Stimulated activated CD8-positive, alpha-beta memory T cell treated with anti-CD3 and anti-CD28 coated beads, Interleukin-15, amount 100 ng/mL, for 48 hours (primary cell): ENCODE data around the gene SLC17A8.
A peak's percentile ranks its signal among the peaks of the same experiment; 100 is the strongest.

ENCODE experiments used
- DNase-seq, 2 donors: peaks; one replicate each; pipeline ENCODE4 v3.0.0-alpha.2; 2020; ENCODE audit warnings: low read depth in 2 of 2

SLC17A8 gene

DNA sequence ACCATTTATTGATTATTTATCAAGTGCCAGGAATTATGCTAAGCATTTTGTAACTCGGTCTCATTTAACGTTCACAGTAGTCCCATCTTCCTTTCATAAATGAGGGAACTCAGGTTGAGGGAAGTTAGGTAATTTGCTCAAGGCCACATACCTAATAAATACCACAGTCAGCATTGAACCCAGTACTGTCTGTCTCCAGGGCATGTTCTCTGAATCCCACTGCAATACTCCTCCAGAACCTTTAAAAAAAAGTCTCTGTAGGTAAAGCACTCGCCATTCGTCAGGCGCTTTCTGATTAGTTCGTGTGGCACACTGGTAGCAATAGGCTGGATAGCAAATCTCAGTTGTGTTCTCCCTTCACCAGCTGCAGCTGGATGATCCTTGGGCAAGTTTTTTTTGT, 14.3 kb downstream of the SLC17A8 start:
- DNase-seq: no peak

DNA sequence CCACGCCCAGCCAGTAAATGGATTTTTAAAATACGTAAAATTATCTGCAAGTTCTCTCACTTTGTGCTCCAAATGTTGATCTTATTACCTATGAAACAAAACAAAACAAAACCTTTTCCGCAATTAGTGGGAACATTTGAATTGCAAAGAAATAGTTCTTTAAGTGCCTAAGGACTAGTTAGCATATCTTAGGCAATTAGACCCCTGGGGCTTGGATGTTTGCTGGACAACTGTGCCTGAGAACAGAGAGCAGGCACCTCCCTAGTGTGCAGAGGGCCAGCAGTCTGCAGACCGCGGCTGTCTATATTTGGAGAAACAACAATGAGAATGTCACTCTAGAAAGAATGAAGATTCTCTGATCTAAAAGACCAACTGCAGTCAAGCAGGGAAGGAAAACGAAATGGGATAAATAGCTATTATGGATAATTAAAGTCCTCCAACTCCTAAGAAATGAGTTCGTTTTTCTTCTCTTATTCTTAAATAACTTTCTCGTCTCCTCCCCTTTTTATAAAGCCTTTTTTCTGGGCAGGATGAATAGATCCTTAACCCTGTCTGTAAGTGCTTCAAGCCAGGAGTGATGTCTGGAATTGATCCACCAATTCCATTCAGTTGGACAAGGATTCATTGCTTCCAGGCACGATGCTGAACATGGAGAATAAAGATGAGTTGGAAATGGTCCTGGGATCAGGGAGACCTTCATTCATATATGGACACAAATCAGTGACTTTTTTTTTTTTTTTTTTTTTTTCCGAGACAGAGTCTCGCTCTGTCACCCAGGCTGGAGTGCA, 16.2 kb downstream of the SLC17A8 start:
- no peak for DNase-seq

DNA sequence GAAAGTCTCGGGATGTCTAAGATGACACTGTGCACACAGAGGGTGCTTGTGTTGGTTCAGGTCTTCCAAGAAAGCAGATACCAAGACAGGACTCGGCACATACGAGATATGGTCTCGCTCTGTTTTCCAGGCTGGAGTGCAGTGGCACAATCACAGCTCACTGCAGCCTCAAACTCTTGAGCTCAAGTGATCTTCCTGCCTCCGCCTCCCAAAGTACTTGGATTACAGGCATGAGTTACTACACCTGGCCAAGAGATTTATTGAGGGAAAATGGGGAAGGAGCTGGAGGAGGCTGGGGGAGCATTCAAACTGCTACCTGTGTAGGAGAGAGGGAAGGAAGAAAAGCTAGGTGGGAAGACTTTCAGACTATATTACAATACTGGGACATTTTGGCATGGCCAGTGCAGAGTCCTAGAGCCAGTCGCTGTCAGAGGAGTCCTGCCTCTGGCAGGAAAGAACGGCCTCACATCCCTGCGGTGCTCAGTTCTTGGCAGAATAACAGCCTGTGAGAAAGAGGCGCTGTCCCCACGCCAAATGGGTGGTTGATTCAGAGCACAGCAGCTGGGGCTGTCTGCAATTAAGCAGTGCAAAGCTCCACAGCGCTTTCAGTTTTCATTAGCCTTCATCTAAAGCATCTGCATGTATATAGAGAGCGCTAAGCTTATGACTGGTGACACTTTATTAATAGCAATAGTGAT, 18.3 kb downstream of the SLC17A8 start:
- DNase-seq: no peak

DNA sequence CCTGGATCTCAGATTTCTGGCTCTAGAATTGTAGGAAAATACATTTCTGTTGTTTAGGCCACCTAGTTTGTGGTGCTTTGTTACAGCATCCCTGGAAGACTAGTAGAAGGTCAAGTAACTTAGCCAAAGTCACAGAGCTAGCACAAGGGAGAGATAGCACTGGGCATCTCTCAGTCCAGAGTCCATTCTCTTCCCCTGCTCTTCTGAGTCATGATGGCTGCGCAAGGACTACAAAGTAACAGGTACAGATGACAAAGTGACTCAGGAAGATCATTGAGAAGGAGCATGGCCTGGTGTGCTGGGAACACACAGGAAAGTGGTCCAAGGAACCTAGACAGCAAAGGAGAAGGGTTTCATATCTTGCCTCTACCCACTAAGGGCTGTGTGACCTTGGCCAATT, 19.3 kb downstream of the SLC17A8 start:
- no peak for DNase-seq

DNA sequence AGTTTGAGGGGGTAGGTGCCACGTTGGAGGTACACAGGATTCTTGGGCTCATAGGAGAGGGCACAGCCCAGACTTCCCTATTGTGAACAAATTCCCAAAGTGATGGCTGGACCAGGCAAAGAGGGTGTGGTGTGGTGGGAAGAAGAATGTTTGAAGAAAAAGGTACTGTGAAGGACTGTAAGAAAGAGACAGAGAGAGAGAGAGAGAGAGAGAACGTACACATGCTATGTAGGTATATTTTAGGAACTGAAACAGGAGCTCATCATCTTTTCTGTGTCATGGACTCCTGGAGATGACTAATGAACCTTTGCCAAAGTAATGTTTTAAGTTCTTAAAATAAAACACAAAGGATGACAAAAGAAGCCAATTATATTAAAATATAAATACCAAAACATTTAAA, 24.5 kb downstream of the SLC17A8 start:
- no peak for DNase-seq

DNA sequence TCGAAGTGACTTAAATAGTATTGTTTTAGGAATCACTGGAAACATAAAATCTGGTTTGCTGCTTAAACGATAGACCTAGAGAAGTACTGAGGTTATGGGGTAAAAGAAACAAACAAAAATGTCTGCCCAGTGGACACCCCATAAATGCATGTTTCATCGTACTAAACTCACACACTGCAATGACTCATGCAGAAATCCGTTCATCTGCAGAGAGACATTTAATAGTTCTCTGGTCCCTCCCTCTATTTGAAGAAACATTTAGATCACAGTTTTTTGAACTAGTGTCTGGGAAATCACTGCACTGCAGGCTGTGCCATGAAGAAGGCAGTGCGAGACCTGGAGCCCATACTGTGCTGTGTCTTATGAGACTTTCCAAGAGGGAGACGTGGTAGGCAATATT, 25.5 kb downstream of the SLC17A8 start:
- DNase-seq: no peak

DNA sequence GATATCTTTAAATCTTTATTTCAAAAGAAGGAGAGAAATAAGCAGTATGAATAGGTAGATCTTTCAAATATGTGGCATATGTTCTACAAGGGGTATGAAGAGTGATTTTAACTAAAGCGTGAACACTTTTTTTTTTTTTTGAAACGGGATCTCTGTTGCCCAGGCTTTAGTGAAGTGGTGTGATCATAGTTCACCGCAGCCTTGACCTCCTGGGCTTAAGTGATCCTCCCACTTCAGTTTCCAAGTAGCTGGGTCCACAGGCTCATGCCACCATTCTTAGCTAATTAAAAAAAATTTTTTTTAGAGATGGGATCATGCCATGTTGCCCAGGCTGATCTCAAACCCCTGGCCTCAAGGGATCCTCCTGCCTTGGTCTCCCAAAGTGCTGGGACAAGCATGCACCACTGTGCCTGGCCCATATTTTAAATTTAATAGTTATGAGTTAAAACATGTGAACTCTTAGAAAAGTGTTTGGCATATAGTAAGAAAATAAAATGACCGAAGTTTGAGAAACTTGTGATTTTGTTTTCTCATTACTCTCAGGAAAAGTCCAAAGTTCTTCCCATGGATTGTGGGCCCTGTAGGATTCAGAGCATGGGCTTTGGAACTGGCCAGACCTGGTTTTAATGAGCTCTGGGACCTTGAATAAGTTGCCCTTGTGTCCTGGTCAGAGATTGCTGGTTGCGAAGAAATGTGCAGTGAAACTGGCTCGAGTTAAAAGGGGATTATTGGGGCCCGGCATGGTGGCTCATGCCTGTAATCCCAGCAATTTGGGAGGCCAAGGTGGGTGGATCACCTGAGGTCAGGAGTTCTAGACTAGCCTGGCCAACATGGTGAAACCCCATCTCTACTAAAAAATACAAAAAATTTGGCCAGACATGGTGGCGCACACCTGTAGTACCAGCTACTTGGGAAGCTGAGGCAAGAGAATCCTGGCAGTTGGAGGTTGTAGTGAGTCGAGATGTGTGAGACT, 27.0 kb downstream of the SLC17A8 start:
- no peak for DNase-seq

DNA sequence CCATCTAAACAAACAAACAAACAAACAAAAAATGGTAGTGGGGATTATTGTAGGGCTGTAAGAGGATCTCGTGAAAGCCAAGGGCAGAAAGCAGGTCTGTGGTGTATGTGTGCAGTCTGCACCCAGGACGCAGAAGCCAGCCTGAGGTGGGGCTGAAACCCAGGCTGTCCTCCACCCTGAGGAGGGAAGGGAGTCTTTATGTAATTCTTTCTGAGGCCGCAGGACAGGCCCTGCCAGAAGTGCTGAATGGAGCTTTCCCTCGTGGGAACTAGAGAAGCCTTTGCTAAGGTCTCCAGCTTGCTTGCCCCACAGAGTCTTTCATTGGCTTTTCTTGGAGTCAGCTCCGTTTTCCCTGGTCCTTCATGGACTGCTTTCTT, 27.7 kb downstream of the SLC17A8 start:
- no peak for DNase-seq

DNA sequence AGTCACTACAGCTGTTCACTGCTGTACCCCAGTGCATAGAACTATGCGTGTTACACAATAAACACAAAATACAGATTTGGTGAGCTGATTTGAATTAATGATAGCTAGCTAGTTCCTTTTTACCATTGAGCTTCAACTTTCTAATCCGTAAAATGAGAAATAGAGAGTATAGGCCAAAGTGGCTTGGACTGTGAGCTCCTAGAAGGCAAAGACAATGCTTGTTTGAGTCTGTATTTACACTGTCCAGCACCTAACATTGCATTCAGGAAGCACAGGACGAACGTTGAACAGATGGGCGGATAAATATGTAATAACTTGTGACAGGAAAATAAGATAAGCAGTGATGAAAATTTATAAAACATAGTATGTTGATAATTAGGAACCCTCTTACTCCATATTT, 31.5 kb downstream of the SLC17A8 start:
- DNase-seq: no peak

DNA sequence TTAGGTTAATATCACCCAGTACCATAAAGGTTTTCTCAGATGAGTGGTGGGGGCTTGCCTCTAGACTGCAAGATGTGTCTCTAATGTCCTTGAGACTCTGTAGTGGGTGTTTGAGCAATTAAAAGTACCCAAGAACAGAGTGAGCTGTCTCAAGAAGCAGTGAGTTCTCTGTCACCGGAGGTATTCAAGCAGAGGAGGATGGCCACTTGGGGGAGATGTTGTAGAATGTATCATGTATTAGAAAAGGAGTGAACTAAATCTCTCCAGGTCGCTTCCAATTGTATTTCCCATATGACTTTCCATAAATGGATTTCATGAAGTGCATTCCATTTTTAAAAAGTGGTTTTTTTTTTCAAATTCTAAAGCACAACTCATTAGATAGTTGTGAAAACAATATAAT, 35.0 kb downstream of the SLC17A8 start:
- no peak for DNase-seq

DNA sequence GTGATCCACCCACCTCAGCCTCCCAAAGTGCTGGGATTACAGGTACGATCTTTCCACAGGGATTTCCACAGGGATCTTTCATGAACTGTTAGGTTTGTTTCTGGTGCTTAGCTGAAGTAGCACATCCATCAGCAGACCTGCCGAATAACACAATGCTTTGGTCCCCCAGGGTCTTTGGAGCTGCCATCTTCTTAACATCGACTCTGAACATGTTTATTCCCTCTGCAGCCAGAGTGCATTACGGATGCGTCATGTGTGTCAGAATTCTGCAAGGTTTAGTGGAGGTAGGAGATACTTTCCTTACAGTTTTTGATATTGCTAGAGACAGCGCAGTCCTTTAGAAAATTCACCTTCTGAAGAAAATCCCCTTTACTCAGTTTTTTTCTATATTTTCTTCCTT, 36.3 kb downstream of the SLC17A8 start:
- no peak for DNase-seq

DNA sequence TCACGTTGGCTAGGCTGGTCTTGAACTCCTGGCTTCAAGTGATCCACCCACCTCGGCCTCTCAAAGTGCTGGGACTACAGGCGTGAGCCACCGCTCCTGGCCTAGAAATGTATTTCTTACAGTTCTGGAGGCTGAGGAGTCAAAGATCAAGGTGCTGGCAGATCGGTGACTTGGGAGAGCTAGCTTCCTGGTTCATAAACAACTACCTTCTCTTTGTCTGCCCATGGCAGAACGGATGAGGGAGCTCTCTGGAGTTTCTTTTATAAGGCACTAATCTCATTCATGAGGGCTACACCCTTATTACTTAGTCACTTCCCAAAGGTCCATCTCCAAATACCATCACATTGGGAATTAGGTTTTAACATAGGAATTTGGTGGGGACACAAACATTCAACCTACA, 38.9 kb downstream of the SLC17A8 start:
- DNase-seq: no peak

DNA sequence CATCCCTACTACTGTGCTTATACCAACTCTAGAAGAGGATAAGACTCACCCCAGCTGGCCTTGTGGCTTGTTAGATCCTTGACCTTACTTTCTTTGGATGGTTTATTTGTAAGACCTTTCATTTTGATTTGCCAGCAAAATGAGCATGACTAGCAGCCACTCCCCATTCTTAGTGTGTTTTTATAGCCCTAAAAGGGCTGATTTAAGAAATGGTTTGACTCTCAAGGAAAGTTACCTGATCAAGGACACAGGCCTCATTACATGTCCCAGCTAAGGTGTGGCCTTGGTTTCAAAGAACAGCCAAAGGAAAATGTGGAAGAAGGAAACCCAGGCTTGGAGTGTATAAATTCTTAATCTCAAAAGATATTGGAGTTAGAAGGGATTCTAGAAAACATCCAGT, 41.4 kb downstream of the SLC17A8 start:
- DNase-seq: no peak

DNA sequence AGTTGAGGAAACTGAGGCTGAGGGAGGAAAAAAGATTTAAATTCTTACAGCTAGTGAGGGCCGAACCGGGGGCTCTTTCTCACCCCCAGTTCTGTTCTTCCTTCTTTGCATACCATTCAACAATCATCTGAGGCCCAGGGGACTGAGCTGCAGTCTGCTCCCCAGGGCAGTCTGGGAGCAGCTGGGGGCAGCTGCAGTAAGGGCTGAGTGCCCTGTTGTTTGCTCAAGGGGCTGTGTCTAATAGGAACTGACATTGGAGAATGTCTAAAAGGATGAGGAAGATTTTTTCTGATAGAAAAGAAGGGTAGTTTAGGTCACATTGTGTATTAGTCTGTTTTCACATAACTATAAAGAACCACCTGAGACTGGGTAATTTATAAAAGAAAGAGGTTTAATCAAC, 42.2 kb downstream of the SLC17A8 start:
- DNase-seq: no peak

DNA sequence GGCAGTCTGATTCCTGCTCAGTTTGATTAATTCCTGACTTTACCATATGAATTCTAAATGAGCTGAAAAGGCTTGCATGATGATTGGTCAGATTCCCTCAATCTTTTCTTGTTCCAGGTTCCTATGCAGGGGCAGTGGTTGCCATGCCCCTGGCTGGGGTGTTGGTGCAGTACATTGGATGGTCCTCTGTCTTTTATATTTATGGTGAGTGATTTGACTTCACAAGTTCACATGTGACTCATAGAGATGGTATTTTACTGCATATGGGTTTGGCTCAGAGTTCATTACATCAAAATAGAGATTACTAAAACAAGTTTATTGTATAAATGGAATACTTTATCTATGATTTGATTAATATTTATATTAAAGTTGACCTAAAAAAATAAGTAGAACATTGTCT, 44.8 kb downstream of the SLC17A8 start:
- no peak for DNase-seq

DNA sequence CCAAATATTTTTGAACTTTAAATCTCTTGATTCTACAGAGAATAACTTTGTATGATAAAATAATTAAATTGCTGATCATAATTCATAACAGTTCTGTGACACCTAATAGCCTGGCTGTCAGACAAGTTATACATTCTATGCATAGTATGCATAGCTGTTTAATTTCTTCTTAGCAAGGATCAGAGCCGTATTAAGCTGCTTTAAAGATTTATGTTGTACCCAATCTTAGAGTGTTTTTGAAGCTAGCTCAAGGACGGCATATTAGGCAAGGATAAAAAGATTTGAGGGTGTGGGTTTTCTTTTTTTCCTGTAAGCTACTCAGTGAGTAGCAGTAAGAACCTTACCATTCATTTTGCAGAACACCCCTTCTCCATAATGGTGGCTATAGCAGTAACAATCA, 45.9 kb downstream of the SLC17A8 start:
- no peak for DNase-seq

DNA sequence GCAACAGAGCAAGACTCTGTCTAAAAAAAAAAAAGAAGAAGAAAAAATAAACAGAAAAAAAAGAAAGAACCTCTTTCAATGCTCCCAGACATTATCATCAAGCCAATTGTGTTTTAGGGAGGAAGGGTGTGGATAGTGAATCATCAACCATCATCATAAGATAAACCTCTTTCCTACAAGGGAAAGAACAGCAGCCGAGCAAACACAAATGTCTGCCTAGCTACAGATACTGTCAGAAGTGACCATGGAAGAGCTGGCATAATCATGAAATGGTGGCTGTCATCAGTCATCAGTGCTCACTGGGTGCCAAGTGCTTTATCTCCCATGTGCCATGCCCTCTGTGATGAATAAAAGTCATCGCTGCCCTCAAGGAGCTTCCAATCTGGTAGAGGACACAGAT, 46.6 kb downstream of the SLC17A8 start:
- no peak for DNase-seq

DNA sequence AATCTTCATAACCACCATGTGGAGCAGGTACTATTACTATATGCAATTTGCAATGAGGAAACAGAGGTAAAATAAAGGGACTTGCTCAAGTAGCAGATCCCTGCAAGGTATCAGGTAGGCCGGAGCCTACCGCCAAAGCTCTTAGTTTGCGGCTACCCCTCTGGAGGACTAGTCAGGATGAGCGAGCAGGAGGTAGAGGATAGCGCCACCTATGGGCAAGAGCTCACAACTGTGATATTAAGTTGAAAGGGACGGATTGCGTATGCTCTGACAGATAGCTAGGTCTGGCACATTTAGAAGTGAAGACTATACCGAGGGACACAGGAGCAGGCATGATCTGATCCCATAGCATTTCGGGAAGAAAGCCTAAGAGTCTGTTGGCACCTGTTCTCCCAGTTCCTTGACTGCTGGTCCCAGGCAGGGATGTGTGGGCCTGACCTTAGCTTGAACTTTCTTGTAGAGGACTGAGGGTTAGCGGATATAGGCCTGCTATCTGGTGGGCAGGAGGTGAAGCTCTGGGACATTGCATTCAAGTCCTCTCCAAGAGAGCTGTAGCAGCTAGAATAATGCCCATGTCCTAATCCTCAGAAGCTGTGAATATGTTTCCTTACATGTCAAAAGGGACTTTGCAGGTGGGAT, 48.0 kb downstream of the SLC17A8 start:
- DNase-seq: peak; percentile 1 to 8

DNA sequence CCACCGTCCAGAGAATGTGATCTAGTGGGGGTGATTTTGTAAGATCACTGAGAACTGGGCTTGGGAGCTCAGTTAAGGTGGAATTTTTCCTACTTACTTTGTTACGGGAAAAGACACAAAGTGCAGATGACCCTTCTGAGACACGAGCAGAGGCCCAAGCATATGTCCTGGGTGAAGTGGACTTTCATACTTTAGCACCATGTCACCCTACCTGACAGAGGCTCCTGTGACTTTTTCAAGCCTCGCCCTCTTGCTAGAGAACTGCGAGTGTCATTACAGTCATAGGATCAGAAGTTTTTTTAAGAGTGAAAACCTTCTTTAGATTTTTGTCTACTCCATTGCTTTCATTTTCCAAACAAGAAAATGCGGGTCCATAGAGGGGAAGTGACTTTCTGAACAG, 56.1 kb downstream of the SLC17A8 start:
- no peak for DNase-seq

DNA sequence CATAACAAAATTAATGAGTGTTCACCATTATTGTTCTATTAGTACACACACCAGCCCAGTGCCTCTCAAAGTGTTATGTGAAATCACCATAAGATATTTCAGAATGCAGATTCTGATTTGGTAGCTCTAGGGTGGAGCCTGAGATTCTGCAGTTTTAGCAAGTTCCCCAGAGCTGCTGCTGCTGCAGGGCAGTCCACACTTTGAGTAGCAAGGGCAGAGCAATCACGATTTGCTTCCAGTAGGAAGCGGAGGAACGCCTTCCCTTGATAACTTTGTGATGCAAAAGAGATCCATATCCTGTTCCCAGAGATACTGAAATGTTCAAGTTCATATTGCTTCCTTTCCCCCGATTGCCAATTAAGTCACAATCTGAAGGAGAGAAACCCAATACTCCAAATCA, 57.9 kb downstream of the SLC17A8 start:
- no peak for DNase-seq

DNA sequence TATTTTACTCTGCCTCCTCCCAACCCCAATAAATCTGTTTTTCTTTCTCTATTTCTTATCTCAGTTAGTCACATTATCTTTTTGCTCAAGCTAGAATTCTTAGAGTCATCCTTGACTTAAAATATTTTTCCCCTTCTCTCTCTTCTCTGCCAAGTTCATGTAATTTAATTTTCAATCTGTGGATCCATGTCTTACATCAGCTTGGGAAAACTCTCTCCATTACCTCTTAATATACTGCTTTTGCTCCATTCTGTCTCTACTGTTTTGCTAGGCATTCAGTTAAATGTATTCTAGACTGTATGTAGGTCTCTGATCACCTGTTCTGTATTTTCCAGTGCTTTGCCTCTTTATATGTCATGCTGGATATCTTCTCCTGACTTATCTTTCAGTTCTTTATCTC, 65.8 kb downstream of the SLC17A8 start:
- no peak for DNase-seq

DNA sequence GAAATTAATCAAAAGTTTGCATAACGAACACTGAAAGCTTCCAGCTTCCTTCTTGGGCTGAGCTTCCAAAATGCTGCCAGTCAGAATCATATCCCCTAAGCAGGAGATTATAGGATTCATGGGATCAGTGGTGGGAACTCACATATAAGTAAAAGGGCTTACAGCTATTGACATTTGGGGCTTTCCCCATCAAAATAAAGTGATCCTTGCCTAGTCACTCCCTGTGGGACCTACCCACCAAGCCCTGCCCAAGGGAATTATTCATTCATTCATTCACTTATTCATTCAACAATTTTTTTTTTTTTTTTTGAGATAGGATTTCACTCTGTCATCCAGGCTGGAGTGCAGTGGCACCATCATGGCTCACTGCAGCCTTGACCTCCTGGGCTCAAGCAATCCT, 69.3 kb downstream of the SLC17A8 start:
- no peak for DNase-seq
